K562 (cell line): ENCODE data around the gene CNTN5. TPM values are rescaled to one million over a fixed set of nuclear protein-coding genes. Genes with fewer than 3 reads are reported as not detected.

Source experiments
- ATAC-seq: fragments of 200-7000 bp; cut with Tn5 transposase; 3 replicates; pipeline ENCODE4 v1.9.1; 2020; ENCODE audit warnings: moderate library complexity
- BruUV-seq: library from RNA; stranded (reverse); fragments of 400-500 nt; replicated peaks from 2 replicates; lab custom pipeline; 2021; lab: Mats Ljungman, UMichigan
- CTCF ChIA-PET: fragments of 300-600 bp; formaldehyde crosslinking; extraction: SDS; loops from one replicate; lab custom pipeline; 2021; ENCODE audit warnings: low intra/inter-chr PET ratio; lab: Yijun Ruan, JAX
- POLR2A ChIA-PET: fragments of 300-600, 350-650 bp; sonication (Branson Sonifier 250); formaldehyde crosslinking; extraction: SDS; loops from one replicate; lab custom pipeline; 2021; ENCODE audit warnings: antibody characterized with exemption, inconsistent platforms; lab: Yijun Ruan, JAX
- DNase-seq, 4 experiments: peaks; one replicate each; pipeline versions ENCODE4 v3.0.0 to v3.0.0-alpha.2; 2011 to 2018; ENCODE audit warnings: low spot score in 3 of 4, mixed read lengths in 3 of 4; ENCODE audit errors: extremely low read depth in 1 of 4
- FAIRE-seq: peaks from 2 replicates; lab custom pipeline; 2011; peaks lifted over from hg19 to GRCh38; lab: Jason Lieb, UNC
- H2AFZ ChIP-seq: 2 replicates; pipeline ENCODE4 v1.6.0; 2011; ENCODE audit warnings: low read depth, low read length, control low read depth, inconsistent platforms
- H3K27ac ChIP-seq: fragments of 200-600 bp; 3 replicates; pipeline ENCODE4 v1.8.0; 2011; ENCODE audit warnings: low read depth, mild to moderate bottlenecking, control low read depth, inconsistent platforms, low read length, moderate library complexity, mixed read lengths; ENCODE audit errors: extremely low read depth
- H3K27me3 ChIP-seq, 2 experiments: fragments of 300-600 bp in 1 of 2; 2 replicates in 1 of 2; 3 replicates in 1 of 2; pipeline versions ENCODE4 v1.6.0 to v1.8.0; 2011; ENCODE audit warnings: inconsistent platforms in 2 of 2, low read length in 2 of 2, mild to moderate bottlenecking in 1 of 2, mixed read lengths in 1 of 2, moderate library complexity in 1 of 2; ENCODE audit not compliant: control insufficient read depth in 2 of 2, insufficient read depth in 2 of 2
- H3K36me3 ChIP-seq: fragments of 300-600 bp; 3 replicates; pipeline ENCODE4 v1.8.0; 2011; ENCODE audit warnings: mild to moderate bottlenecking, low read length, inconsistent platforms; ENCODE audit not compliant: control insufficient read depth, insufficient read depth
- H3K4me1 ChIP-seq, 2 experiments: fragments of 200-600 bp in 1 of 2; replicated peaks in 1 of 2; 2 replicates in 1 of 2; 3 replicates in 1 of 2; pipeline versions ENCODE4 v1.5.1 to v1.8.0; 2011; ENCODE audit warnings: inconsistent platforms in 2 of 2, low read length in 2 of 2, mild to moderate bottlenecking in 1 of 2, mixed read lengths in 1 of 2, moderate library complexity in 1 of 2; ENCODE audit not compliant: control insufficient read depth in 2 of 2, insufficient read depth in 2 of 2
- H3K4me2 ChIP-seq: 2 replicates; pipeline ENCODE4 v1.6.1; 2011; ENCODE audit warnings: low read length, control low read depth, inconsistent platforms, mixed read lengths; ENCODE audit not compliant: insufficient read depth
- H3K4me3 ChIP-seq: fragments of 200-600 bp; sonication (generic), shearing (Covaris generic); 2 replicates; pipeline ENCODE4 v1.5.1; 2016; ENCODE audit warnings: control low read depth, inconsistent platforms
- H3K79me2 ChIP-seq: fragments of 200-600 bp; 3 replicates; pipeline ENCODE4 v1.8.0; 2011; ENCODE audit warnings: low read length, inconsistent platforms; ENCODE audit not compliant: control insufficient read depth, insufficient read depth
- H3K9ac ChIP-seq, 2 experiments: 2 replicates each; pipeline versions ENCODE4 v1.6.0 to v1.6.1; 2011; ENCODE audit warnings: low read depth in 2 of 2, low read length in 2 of 2, control low read depth in 1 of 2, inconsistent platforms in 1 of 2, mild to moderate bottlenecking in 1 of 2, mixed read lengths in 1 of 2; ENCODE audit not compliant: insufficient read depth in 1 of 2
- H3K9me1 ChIP-seq: one replicate; pipeline ENCODE4 v1.6.0; 2011; ENCODE audit warnings: inconsistent platforms, mild to moderate bottlenecking, low read length, moderate library complexity; ENCODE audit not compliant: control insufficient read depth, insufficient read depth
- H3K9me3 ChIP-seq: replicated peaks from 2 replicates; pipeline ENCODE4 v1.5.1; 2011; ENCODE audit warnings: low read depth, low read length, inconsistent platforms; ENCODE audit not compliant: control insufficient read depth, insufficient read depth
- H4K20me1 ChIP-seq: replicated peaks from 2 replicates; pipeline ENCODE4 v1.6.1; 2011; ENCODE audit warnings: low read length, inconsistent platforms, mixed read lengths; ENCODE audit not compliant: control insufficient read depth, insufficient read depth
- ATF7 ChIP-seq: fragments of 450-650 bp; IDR thresholded peaks from 2 replicates; pipeline ENCODE4 v1.7.1; 2014; ENCODE audit warnings: mild to moderate bottlenecking, moderate library complexity
- COPS2 ChIP-seq: fragments of 450-650 bp; conservative IDR thresholded peaks from 2 replicates; pipeline ENCODE4 v1.6.1; 2016; ENCODE audit warnings: mild to moderate bottlenecking, moderate library complexity
- CREBBP ChIP-seq: IDR thresholded peaks from one replicate; pipeline ENCODE4 v1.6.1; 2012; ENCODE audit warnings: low read depth, mild to moderate bottlenecking, control low read depth, inconsistent platforms, low read length
- ERF ChIP-seq: fragments of 450-650 bp; formaldehyde crosslinking; IDR thresholded peaks from 2 replicates; pipeline ENCODE4 v1.4.0; 2020; ENCODE audit warnings: mild to moderate bottlenecking, mixed read lengths
- KDM2B ChIP-seq: fragments of 250-450 bp; sonication (Bioruptor Pico); IDR thresholded peaks from 2 replicates; pipeline ENCODE4 v1.8.0; 2021; ENCODE audit warnings: mild to moderate bottlenecking, moderate library complexity
- MCM7 ChIP-seq, 2 experiments: fragments of 450-650 bp; IDR thresholded peaks; 2 replicates each; pipeline ENCODE4 v1.6.1; 2016 to 2018
- MTF1 ChIP-seq: fragments of 250-450 bp; sonication (Bioruptor Pico); IDR thresholded peaks from 2 replicates; pipeline ENCODE4 v1.9.0; 2021; ENCODE audit warnings: moderate library complexity, mild to moderate bottlenecking, inconsistent platforms, borderline replicate concordance
- NFATC3 ChIP-seq: fragments of 450-650 bp; IDR thresholded peaks from 2 replicates; pipeline ENCODE4 v1.6.1; 2017; ENCODE audit warnings: mild to moderate bottlenecking
- SUPT5H ChIP-seq: fragments of 450-650 bp; IDR thresholded peaks from 2 replicates; pipeline ENCODE4 v1.6.1; 2016
- WGBS: fragments of 100-300 bp; shearing (Covaris generic); methylation state at CpG from one replicate; pipeline ENCODE4 v1.1.6; 2016; ENCODE audit warnings: low coverage, mixed read lengths; ENCODE audit not compliant: insufficient coverage; ENCODE audit errors: missing lambda C conversion rate; 5-methylcytosine and 5-hydroxymethylcytosine counted together
- in situ Hi-C: fragments of 300-500 bp; cut with MboI; formaldehyde crosslinking; loops from 4 replicates; pipeline ENCODE4 v1.15.0; 2018; ENCODE audit warnings: inconsistent platforms, mixed read lengths
- intact Hi-C: fragments of 100-400 bp; cut with micrococcal nuclease; formaldehyde crosslinking; loops from 2 replicates; pipeline ENCODE4 v1.14.2; 2022
- polyA plus RNA-seq, 8 experiments: library from polyadenylated mRNA; depleted of rRNA in 4 of 8; stranded (reverse) in 5 of 8; unstranded in 3 of 8; fragments of >200 nt; fragmentation: Nextera tagmentation in 2 of 8; fragmentation: Illumina TruSeq in 1 of 8; extraction: Ambion mirVana in 2 of 8; extraction: Trizol in 1 of 8; gene quantifications; 2 replicates each; pipeline versions ENCODE4 v1.2.1 to v1.2.3, GENCODE V29; 2011 to 2014; ENCODE audit warnings: inconsistent platforms in 1 of 8, missing spikeins in 1 of 8
- total RNA-seq, 7 experiments: library from RNA; depleted of rRNA in 6 of 7; stranded (reverse); fragments of >200 nt in 6 of 7; fragmentation: Illumina TruSeq in 2 of 7; extraction: Trizol in 2 of 7; gene quantifications; 2 replicates each; pipeline versions ENCODE4 v1.2.1 to v1.2.3, GENCODE V29; 2011 to 2021; ENCODE audit warnings: low replicate concordance in 1 of 7
- TF ChIP-seq, protein P1 (sequence below): fragments of 450-650 bp; IDR thresholded peaks from 2 replicates; pipeline ENCODE4 v1.6.1; 2017; ENCODE audit warnings: antibody characterized with exemption, mild to moderate bottlenecking

Gene CNTN5
- total and polyA plus RNA-seq, 9 of the 15 experiments (the other 6 are each of a cell fraction or from before 2014, with no cell fraction given) = 0.03 TPM; not detected in 8

DNA sequence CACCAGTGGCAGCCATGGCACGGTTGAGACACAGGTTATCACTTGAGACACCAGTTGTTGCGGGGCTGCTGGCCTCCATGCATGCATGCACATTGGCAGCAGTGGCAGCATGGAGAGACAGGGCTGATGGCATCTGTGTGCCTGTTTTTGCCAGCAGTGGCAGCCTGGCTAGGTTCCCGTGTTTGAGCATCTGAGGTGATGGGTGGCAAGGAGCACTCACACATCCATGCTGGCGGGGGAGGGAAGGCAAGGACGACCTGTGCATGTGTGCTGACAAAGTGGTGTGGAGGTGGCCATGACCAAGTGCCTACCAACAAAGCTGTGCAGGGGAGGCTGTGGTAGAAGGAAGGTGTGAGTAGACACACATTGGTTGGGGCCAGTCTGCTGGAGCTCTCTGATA is 133.5 kb downstream of the CNTN5 start:
- 0 out of 2 replicates have a peak, but pooled peaks cover 2% of the 10 kb centered on the region for H3K9me3 ChIP-seq
- no peak for DNase-seq
- ChIA-PET CTCF (no interaction called here), POLR2A (no interaction called here)
- H3K4me1 ChIP-seq = no peaks in the 10 kb centered on the region
- no peak overlapping the region for H3K9ac ChIP-seq
- H3K9me1 ChIP-seq = no peaks in the 10 kb centered on the region
- H4K20me1 ChIP-seq = no peaks in the 10 kb centered on the region
- no peak overlapping the region for H3K4me3 ChIP-seq
- WGBS = 0% methylated on average over 5 of the region's 5 CpGs
- ATAC-seq = no peak
- FAIRE-seq = no peak
- H3K79me2 ChIP-seq = no peaks in the 10 kb centered on the region
- no peak overlapping the region for H3K4me2 ChIP-seq
- TF ChIP-seq KDM2B (CRISPR knock-in tag) = no peak
- no peak for TF ChIP-seq COPS2
- no peak for TF ChIP-seq MCM7 (IDR thresholded peaks at IDR 0.05)
- TF ChIP-seq ATF7 = no peak
- in situ Hi-C loops (no loop called here), intact Hi-C loops (no loop called here)
- no peaks in the 10 kb centered on the region for H3K27me3 ChIP-seq
- BruUV-seq = no TSS peak
- H3K27ac ChIP-seq = no peak overlapping the region
- H2AFZ ChIP-seq = no peak overlapping the region
- H3K36me3 ChIP-seq = no peaks in the 10 kb centered on the region

DNA sequence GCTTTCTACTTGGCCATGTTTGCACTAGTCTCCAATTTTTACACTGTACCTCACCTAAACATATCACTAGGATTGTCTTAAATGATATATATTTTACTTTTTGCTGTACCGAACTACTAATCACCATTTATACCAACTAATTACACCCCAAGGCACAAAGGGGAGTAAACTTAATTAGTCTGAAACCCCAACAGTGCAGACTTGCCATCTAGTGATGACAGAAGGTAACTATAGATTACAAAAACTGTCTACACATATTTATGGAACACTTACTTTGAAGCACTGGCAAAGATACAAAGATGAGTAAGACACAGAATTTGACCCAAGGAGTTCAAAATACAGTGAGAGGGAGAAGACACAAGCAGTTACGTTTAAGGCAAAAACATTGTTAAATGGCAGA is 139.7 kb downstream of the CNTN5 start:
- DNase-seq (no peak), FAIRE-seq (no peak), ATAC-seq (no peak)
- Histone ChIP-seq H3K4me1 (no peaks in the 10 kb centered on the region), H3K36me3 (no peaks in the 10 kb centered on the region), H3K9me1 (no peaks in the 10 kb centered on the region), H3K79me2 (no peaks in the 10 kb centered on the region), H4K20me1 (no peaks in the 10 kb centered on the region), H3K4me2 (no peak overlapping the region), H3K4me3 (no peak overlapping the region), H3K9me3 (no peaks in the 10 kb centered on the region), H3K9ac (no peak overlapping the region), H3K27me3 (no peaks in the 10 kb centered on the region), H3K27ac (no peak overlapping the region), H2AFZ (no peak overlapping the region)
- in situ Hi-C loops (no loop called here), intact Hi-C loops (no loop called here)
- ChIA-PET CTCF (no interaction called here), POLR2A (no interaction called here)
- BruUV-seq = no TSS peak
- WGBS = 0% methylated on average over 2 of the region's 2 CpGs
- TF ChIP-seq CREBBP (no peak), ERF (CRISPR knock-in tag) (no peak), MTF1 (CRISPR knock-in tag) (no peak), NFATC3 (no peak), SUPT5H (no peak)
- TF ChIP-seq, protein P1, sequence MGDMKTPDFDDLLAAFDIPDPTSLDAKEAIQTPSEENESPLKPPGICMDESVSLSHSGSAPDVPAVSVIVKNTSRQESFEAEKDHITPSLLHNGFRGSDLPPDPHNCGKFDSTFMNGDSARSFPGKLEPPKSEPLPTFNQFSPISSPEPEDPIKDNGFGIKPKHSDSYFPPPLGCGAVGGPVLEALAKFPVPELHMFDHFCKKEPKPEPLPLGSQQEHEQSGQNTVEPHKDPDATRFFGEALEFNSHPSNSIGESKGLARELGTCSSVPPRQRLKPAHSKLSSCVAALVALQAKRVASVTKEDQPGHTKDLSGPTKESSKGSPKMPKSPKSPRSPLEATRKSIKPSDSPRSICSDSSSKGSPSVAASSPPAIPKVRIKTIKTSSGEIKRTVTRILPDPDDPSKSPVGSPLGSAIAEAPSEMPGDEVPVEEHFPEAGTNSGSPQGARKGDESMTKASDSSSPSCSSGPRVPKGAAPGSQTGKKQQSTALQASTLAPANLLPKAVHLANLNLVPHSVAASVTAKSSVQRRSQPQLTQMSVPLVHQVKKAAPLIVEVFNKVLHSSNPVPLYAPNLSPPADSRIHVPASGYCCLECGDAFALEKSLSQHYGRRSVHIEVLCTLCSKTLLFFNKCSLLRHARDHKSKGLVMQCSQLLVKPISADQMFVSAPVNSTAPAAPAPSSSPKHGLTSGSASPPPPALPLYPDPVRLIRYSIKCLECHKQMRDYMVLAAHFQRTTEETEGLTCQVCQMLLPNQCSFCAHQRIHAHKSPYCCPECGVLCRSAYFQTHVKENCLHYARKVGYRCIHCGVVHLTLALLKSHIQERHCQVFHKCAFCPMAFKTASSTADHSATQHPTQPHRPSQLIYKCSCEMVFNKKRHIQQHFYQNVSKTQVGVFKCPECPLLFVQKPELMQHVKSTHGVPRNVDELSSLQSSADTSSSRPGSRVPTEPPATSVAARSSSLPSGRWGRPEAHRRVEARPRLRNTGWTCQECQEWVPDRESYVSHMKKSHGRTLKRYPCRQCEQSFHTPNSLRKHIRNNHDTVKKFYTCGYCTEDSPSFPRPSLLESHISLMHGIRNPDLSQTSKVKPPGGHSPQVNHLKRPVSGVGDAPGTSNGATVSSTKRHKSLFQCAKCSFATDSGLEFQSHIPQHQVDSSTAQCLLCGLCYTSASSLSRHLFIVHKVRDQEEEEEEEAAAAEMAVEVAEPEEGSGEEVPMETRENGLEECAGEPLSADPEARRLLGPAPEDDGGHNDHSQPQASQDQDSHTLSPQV = no peak
